Fibroblast of lung (primary cell): ENCODE data around the gene CDC42EP3. TPM values are rescaled to one million over a fixed set of nuclear protein-coding genes. Genes with fewer than 3 reads are reported as not detected.

Experiments
- DNase-seq, 2 donors: peaks; one replicate each; pipeline versions ENCODE4 v3.0.0 to v3.0.0-alpha.2; 2010; ENCODE audit warnings: low read depth in 2 of 2
- H2AFZ ChIP-seq: 2 replicates; pipeline ENCODE4 v1.5.1; 2012; ENCODE audit warnings: low read length, control low read depth, inconsistent platforms
- H3K27ac ChIP-seq: 2 replicates; pipeline ENCODE4 v1.5.1; 2011; ENCODE audit warnings: low read length, control low read depth; ENCODE audit not compliant: insufficient read depth
- H3K27me3 ChIP-seq: 2 replicates; pipeline ENCODE4 v1.5.1; 2011; ENCODE audit warnings: mild to moderate bottlenecking, low read length; ENCODE audit not compliant: control insufficient read depth, insufficient read depth
- H3K36me3 ChIP-seq: 2 replicates; pipeline ENCODE4 v1.5.1; 2011; ENCODE audit warnings: low read length; ENCODE audit not compliant: control insufficient read depth, insufficient read depth
- H3K4me1 ChIP-seq: 2 replicates; pipeline ENCODE4 v1.5.1; 2011; ENCODE audit warnings: low read length; ENCODE audit not compliant: control insufficient read depth, insufficient read depth; ENCODE audit errors: extremely low read depth
- H3K4me2 ChIP-seq: 2 replicates; pipeline ENCODE4 v1.5.1; 2011; ENCODE audit warnings: low read length, control low read depth; ENCODE audit not compliant: insufficient read depth; ENCODE audit errors: extremely low read depth
- H3K4me3 ChIP-seq, 4 experiments: fragments of 200-600 bp in 1 of 4; sonication (generic) in 1 of 4; replicated peaks in 1 of 4; 2 replicates each; pipeline ENCODE4 v1.5.1; 2011 to 2016; ENCODE audit warnings: low read length in 4 of 4, low read depth in 3 of 4, mild to moderate bottlenecking in 3 of 4, control low read depth in 2 of 4, inconsistent platforms in 1 of 4, mixed read lengths in 1 of 4; ENCODE audit not compliant: insufficient read depth in 1 of 4; ENCODE audit errors: control extremely low read depth in 1 of 4
- H3K79me2 ChIP-seq: 2 replicates; pipeline ENCODE4 v1.5.1; 2012; ENCODE audit warnings: mild to moderate bottlenecking, low read length, inconsistent platforms; ENCODE audit not compliant: control insufficient read depth, insufficient read depth
- H3K9ac ChIP-seq: 2 replicates; pipeline ENCODE4 v1.5.1; 2011; ENCODE audit warnings: mild to moderate bottlenecking, low read length, control low read depth; ENCODE audit not compliant: insufficient read depth
- H3K9me3 ChIP-seq: 2 replicates; pipeline ENCODE4 v1.5.1; 2012; ENCODE audit warnings: low read depth, low read length; ENCODE audit not compliant: control insufficient read depth, insufficient read depth
- H4K20me1 ChIP-seq: 2 replicates; pipeline ENCODE4 v1.5.1; 2011; ENCODE audit warnings: low read length; ENCODE audit not compliant: control insufficient read depth, insufficient read depth; ENCODE audit errors: extremely low read depth
- CTCF ChIP-seq, 2 donors: IDR thresholded peaks in 1 of 2; conservative IDR thresholded peaks in 1 of 2; 1 replicate in 1 of 2; 2 replicates in 1 of 2; pipeline ENCODE4 v1.5.1; 2011 to 2012; ENCODE audit warnings: low read length in 2 of 2, control low read depth in 1 of 2, inconsistent platforms in 1 of 2, low read depth in 1 of 2, mild to moderate bottlenecking in 1 of 2
- EZH2 ChIP-seq: IDR thresholded peaks from 2 replicates; pipeline ENCODE4 v1.5.1; 2012; ENCODE audit warnings: low read length, control low read depth, mild to moderate bottlenecking; ENCODE audit errors: missing control alignments
- polyA plus RNA-seq, 2 donors: library from polyadenylated mRNA; depleted of rRNA in 1 of 2; stranded (reverse) in 1 of 2; unstranded in 1 of 2; fragments of >200 nt; gene quantifications; 2 replicates each; pipeline ENCODE4 v1.2.1, GENCODE V29; 2011 to 2012; ENCODE audit warnings: missing spikeins in 1 of 2
- total RNA-seq: library from RNA; depleted of rRNA; stranded (reverse); fragments of >200 nt; gene quantifications from 2 replicates; pipeline ENCODE4 v1.2.1, GENCODE V29; 2014

The CDC42EP3 gene
- total and polyA plus RNA-seq, 2 donors (not counting 1 experiment from before 2014, with no cell fraction given): 19.2 to 328 TPM

GRCh38 chr2:37711308-37711731 is 39.9 kb upstream of the CDC42EP3 start:
- Histone ChIP-seq H4K20me1 (no peaks in the 10 kb centered on the region), H3K4me1 (peaks cover 15% of the 10 kb centered on the region), H3K36me3 (no peaks in the 10 kb centered on the region), H3K79me2 (no peaks in the 10 kb centered on the region), H3K27me3 (no peaks in the 10 kb centered on the region), H3K4me2 (peak overlapping the region; percentile 17), H3K4me3 (no peak overlapping the region), H2AFZ (no peak overlapping the region), H3K9ac (no peak overlapping the region), H3K9me3 (no peaks in the 10 kb centered on the region), H3K27ac (peak overlapping the region; percentile 54)
- no peak for TF ChIP-seq CTCF (conservative IDR thresholded peaks at IDR 0.05 in 1 of 2, IDR thresholded peaks at IDR 0.05 in 1 of 2; ENCODE audit: low read depth in 1 of 2, low read length in 2 of 2)
- TF ChIP-seq EZH2: no peak
- DNase-seq: peak; percentile 88 to 98

DNA sequence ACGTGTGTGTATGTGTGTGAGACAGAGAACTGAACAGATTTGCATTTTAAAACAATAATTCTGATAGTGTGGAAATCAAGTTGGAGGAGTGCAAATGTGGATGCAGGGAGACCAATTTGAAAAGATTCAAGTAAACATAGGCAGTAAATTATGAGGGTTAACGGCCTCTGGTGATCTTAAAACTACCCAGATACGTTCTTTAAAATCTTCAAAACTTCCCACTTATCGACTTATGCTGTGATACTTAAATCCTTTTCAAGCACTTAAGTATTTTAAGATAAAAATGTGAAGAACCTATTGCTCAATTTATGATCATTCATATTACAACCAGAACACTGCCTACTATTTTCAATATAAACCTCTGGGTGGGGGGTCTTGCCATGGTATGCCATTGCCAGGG is 37.7 kb upstream of the CDC42EP3 start:
- Histone ChIP-seq H3K9ac (no peak overlapping the region), H3K4me3 (no peak overlapping the region), H3K36me3 (no peaks in the 10 kb centered on the region), H2AFZ (no peak overlapping the region), H3K79me2 (no peaks in the 10 kb centered on the region), H3K27ac (no peak overlapping the region), H3K4me2 (no peak overlapping the region), H4K20me1 (no peaks in the 10 kb centered on the region), H3K9me3 (no peaks in the 10 kb centered on the region), H3K4me1 (peaks cover 15% of the 10 kb centered on the region), H3K27me3 (no peaks in the 10 kb centered on the region)
- TF ChIP-seq CTCF (conservative IDR thresholded peaks at IDR 0.05 in 1 of 2, IDR thresholded peaks at IDR 0.05 in 1 of 2; ENCODE audit: low read depth in 1 of 2, low read length in 2 of 2): no peak
- no peak for TF ChIP-seq EZH2
- no peak for DNase-seq

DNA sequence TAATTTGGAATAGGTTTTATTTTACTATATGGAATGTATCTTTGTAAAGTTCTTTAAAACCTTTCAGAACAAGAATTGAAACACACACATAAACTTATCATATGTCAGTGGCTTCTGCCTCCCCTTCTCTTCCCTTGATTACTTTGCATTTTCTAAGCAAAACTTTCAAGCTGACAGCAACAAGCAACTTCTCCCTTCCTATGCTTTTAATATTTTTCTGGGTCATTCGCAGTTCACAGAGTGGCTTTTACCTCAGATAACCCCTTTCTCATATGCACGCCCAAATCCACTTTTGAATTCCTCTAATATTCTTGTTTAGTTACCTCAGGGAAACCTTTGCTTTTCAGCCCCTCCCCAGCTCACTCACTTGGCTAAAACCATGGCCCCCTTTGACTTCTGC is 36.7 kb upstream of the CDC42EP3 start:
- H3K4me1 ChIP-seq: peaks cover 15% of the 10 kb centered on the region

More for the DNA sequence above, 36.7 kb upstream of the CDC42EP3 start:
- Histone ChIP-seq H3K27me3 (no peaks in the 10 kb centered on the region), H3K36me3 (no peaks in the 10 kb centered on the region), H3K9ac (no peak overlapping the region), H4K20me1 (no peaks in the 10 kb centered on the region), H3K4me3 (no peak overlapping the region), H3K79me2 (no peaks in the 10 kb centered on the region), H2AFZ (no peak overlapping the region), H3K9me3 (no peaks in the 10 kb centered on the region), H3K27ac (no peak overlapping the region), H3K4me2 (no peak overlapping the region)
- TF ChIP-seq CTCF (conservative IDR thresholded peaks at IDR 0.05 in 1 of 2, IDR thresholded peaks at IDR 0.05 in 1 of 2; ENCODE audit: low read depth in 1 of 2, low read length in 2 of 2) (no peak), EZH2 (no peak)
- DNase-seq: peak in 1 of 2 donors; percentile 5
